IMR-90 (cell line): ENCODE measurements around the gene MB21D2. TPM values are rescaled to one million over a fixed set of nuclear protein-coding genes. Genes with fewer than 3 reads are reported as not detected.

Experiments used
- ATAC-seq: fragments of 200-7000 bp; cut with Tn5 transposase; 2 replicates; pipeline ENCODE4 v1.9.1; 2020; ENCODE audit warnings: low read depth, mild to moderate bottlenecking, moderate library complexity
- BruUV-seq: library from RNA; stranded (reverse); fragments of 400-500 nt; replicated peaks from 2 replicates; lab custom pipeline; 2021; lab: Mats Ljungman, UMichigan
- CTCF ChIA-PET: fragments of 300-600 bp; formaldehyde crosslinking; extraction: SDS; loops from one replicate; lab custom pipeline; 2021; ENCODE audit warnings: antibody characterized with exemption; lab: Yijun Ruan, JAX
- POLR2A ChIA-PET: fragments of 300-600 bp; sonication (Branson Sonifier 250); formaldehyde crosslinking; loops from one replicate; lab custom pipeline; 2022; ENCODE audit warnings: antibody characterized with exemption; ENCODE audit not compliant: unreplicated experiment; lab: Charles Lee
- DNase-seq: peaks from one replicate; pipeline ENCODE4 v3.0.0; 2013
- H2AFZ ChIP-seq: replicated peaks from 2 replicates; pipeline ENCODE3; 2013; ENCODE audit warnings: low read length, mild to moderate bottlenecking; ENCODE audit not compliant: poor library complexity
- H2AK5ac ChIP-seq: 2 replicates; pipeline ENCODE4 v1.6.1; 2013; ENCODE audit warnings: low read depth, low read length, inconsistent platforms
- H2AK9ac ChIP-seq: replicated peaks from 2 replicates; pipeline ENCODE3; 2013; ENCODE audit warnings: mild to moderate bottlenecking, low read depth, low read length, moderate library complexity; ENCODE audit not compliant: poor library complexity
- H2BK120ac ChIP-seq: 2 replicates; pipeline ENCODE4 v1.6.1; 2013; ENCODE audit warnings: low read depth, low read length, inconsistent platforms
- H2BK15ac ChIP-seq: 3 replicates; pipeline ENCODE4 v1.6.1; 2013; ENCODE audit warnings: low read depth, low read length, inconsistent platforms
- H2BK20ac ChIP-seq: 2 replicates; pipeline ENCODE4 v1.6.1; 2013; ENCODE audit warnings: low read depth, mild to moderate bottlenecking, inconsistent platforms, low read length, moderate library complexity
- H2BK5ac ChIP-seq: 2 replicates; pipeline ENCODE4 v1.6.1; 2013; ENCODE audit warnings: mild to moderate bottlenecking, low read depth, low read length, inconsistent platforms; ENCODE audit not compliant: poor library complexity, severe bottlenecking
- H3K14ac ChIP-seq: replicated peaks from 2 replicates; pipeline ENCODE4 v1.6.1; 2013; ENCODE audit warnings: low read depth, low read length, inconsistent platforms
- H3K18ac ChIP-seq: 2 replicates; pipeline ENCODE4 v1.6.1; 2013; ENCODE audit warnings: low read depth, low read length, control low read depth
- H3K23ac ChIP-seq: 2 replicates; pipeline ENCODE4 v1.6.1; 2013; ENCODE audit warnings: low read depth, low read length, inconsistent platforms
- H3K27ac ChIP-seq: 2 replicates; pipeline ENCODE4 v1.5.1; 2013; ENCODE audit warnings: mild to moderate bottlenecking, control low read depth, low read length; ENCODE audit not compliant: insufficient read depth
- H3K27me3 ChIP-seq: 2 replicates; pipeline ENCODE4 v1.6.1; 2013; ENCODE audit warnings: low read length; ENCODE audit not compliant: control insufficient read depth, insufficient read depth
- H3K36me3 ChIP-seq: 2 replicates; pipeline ENCODE4 v1.6.1; 2013; ENCODE audit warnings: low read length, mixed read lengths; ENCODE audit not compliant: control insufficient read depth, insufficient read depth
- H3K4ac ChIP-seq: 2 replicates; pipeline ENCODE4 v1.6.1; 2013; ENCODE audit warnings: low read depth, low read length, inconsistent platforms
- H3K4me1 ChIP-seq: 2 replicates; pipeline ENCODE4 v1.6.1; 2013; ENCODE audit warnings: low read length, mixed read lengths; ENCODE audit not compliant: control insufficient read depth, insufficient read depth
- H3K4me2 ChIP-seq: 2 replicates; pipeline ENCODE4 v1.6.1; 2013; ENCODE audit warnings: low read depth, mild to moderate bottlenecking, control low read depth, low read length, moderate library complexity
- H3K4me3 ChIP-seq: 2 replicates; pipeline ENCODE4 v1.5.1; 2013; ENCODE audit warnings: low read depth, mild to moderate bottlenecking, control low read depth, low read length, moderate library complexity; ENCODE audit not compliant: insufficient read depth
- H3K56ac ChIP-seq: 2 replicates; pipeline ENCODE4 v1.6.1; 2013; ENCODE audit warnings: low read length, inconsistent platforms; ENCODE audit not compliant: insufficient read depth; ENCODE audit errors: extremely low read depth
- H3K79me1 ChIP-seq, 2 experiments: 2 replicates each; pipeline ENCODE4 v1.6.1; 2013; ENCODE audit warnings: low read length in 2 of 2, inconsistent platforms in 1 of 2, low read depth in 1 of 2
- H3K9ac ChIP-seq: 2 replicates; pipeline ENCODE4 v1.6.1; 2013; ENCODE audit warnings: low read depth, low read length, control low read depth
- H3K9me1 ChIP-seq: 2 replicates; pipeline ENCODE4 v1.6.1; 2013; ENCODE audit warnings: low read length, inconsistent platforms; ENCODE audit not compliant: insufficient read depth
- H3K9me3 ChIP-seq: 2 replicates; pipeline ENCODE4 v1.6.1; 2013; ENCODE audit warnings: low read length; ENCODE audit not compliant: control insufficient read depth, insufficient read depth
- H4K20me1 ChIP-seq: 2 replicates; pipeline ENCODE4 v1.6.1; 2013; ENCODE audit warnings: low read length, inconsistent platforms; ENCODE audit not compliant: insufficient read depth
- H4K5ac ChIP-seq: 2 replicates; pipeline ENCODE4 v1.6.1; 2013; ENCODE audit warnings: mild to moderate bottlenecking, low read depth, low read length, control low read depth
- H4K8ac ChIP-seq, 2 experiments: 2 replicates each; pipeline ENCODE4 v1.6.1; 2013; ENCODE audit warnings: low read depth in 2 of 2, low read length in 2 of 2, control low read depth in 1 of 2, inconsistent platforms in 1 of 2
- H4K91ac ChIP-seq: 2 replicates; pipeline ENCODE4 v1.6.1; 2013; ENCODE audit warnings: low read depth, low read length, inconsistent platforms; ENCODE audit not compliant: insufficient read depth
- BHLHE40 ChIP-seq: fragments of 150-350 bp; IDR thresholded peaks from 2 replicates; pipeline ENCODE4 v1.6.1; 2016; ENCODE audit warnings: mild to moderate bottlenecking, low read depth, low read length
- CEBPB ChIP-seq: IDR thresholded peaks from 2 replicates; pipeline ENCODE4 v1.6.1; 2012; ENCODE audit warnings: low read depth, low read length, improper control_type of control experiment
- CHD1 ChIP-seq: IDR thresholded peaks from 2 replicates; pipeline ENCODE4 v1.6.1; 2012; ENCODE audit warnings: low read depth, low read length, improper control_type of control experiment
- CTCF ChIP-seq: conservative IDR thresholded peaks from 2 replicates; pipeline ENCODE4 v1.5.1; 2012; ENCODE audit warnings: mild to moderate bottlenecking, low read depth, low read length, improper control_type of control experiment
- ELK1 ChIP-seq: fragments of 150-350 bp; IDR thresholded peaks from 2 replicates; pipeline ENCODE4 v1.6.1; 2016; ENCODE audit warnings: low read depth, mild to moderate bottlenecking, low read length, moderate library complexity, borderline replicate concordance
- FOS ChIP-seq: fragments of 150-350 bp; IDR thresholded peaks from 2 replicates; pipeline ENCODE4 v1.6.1; 2016; ENCODE audit warnings: low read depth, low read length
- MAFK ChIP-seq: IDR thresholded peaks from 2 replicates; pipeline ENCODE4 v1.6.1; 2012; ENCODE audit warnings: low read depth, low read length, improper control_type of control experiment
- MAZ ChIP-seq: IDR thresholded peaks from 2 replicates; pipeline ENCODE4 v1.6.1; 2012; ENCODE audit warnings: low read depth, mild to moderate bottlenecking, low read length, improper control_type of control experiment, moderate library complexity, borderline replicate concordance
- MXI1 ChIP-seq: IDR thresholded peaks from 2 replicates; pipeline ENCODE4 v1.6.1; 2012; ENCODE audit warnings: low read depth, mild to moderate bottlenecking, low read length, moderate library complexity, borderline replicate concordance
- NFE2L2 ChIP-seq: fragments of 150-350 bp; IDR thresholded peaks from 2 replicates; pipeline ENCODE4 v1.6.1; 2016; ENCODE audit warnings: low read depth, mild to moderate bottlenecking, low read length
- POLR2A ChIP-seq: IDR thresholded peaks from 2 replicates; pipeline ENCODE4 v1.6.1; 2012; ENCODE audit warnings: mild to moderate bottlenecking, low read depth, low read length
- RAD21 ChIP-seq: IDR thresholded peaks from 2 replicates; pipeline ENCODE4 v1.6.1; 2012; ENCODE audit warnings: low read length, improper control_type of control experiment
- RCOR1 ChIP-seq: IDR thresholded peaks from 2 replicates; pipeline ENCODE4 v1.6.1; 2012; ENCODE audit warnings: mild to moderate bottlenecking, low read length, improper control_type of control experiment; ENCODE audit not compliant: insufficient replicate concordance
- RFX5 ChIP-seq: IDR thresholded peaks from 2 replicates; pipeline ENCODE4 v1.8.0; 2012; ENCODE audit warnings: low read depth, mild to moderate bottlenecking, low read length, moderate library complexity
- SMC3 ChIP-seq: fragments of 150-350 bp; IDR thresholded peaks from 2 replicates; pipeline ENCODE4 v1.6.1; 2016; ENCODE audit warnings: low read depth, mild to moderate bottlenecking, antibody characterized with exemption, low read length, moderate library complexity
- USF2 ChIP-seq: fragments of 150-350 bp; IDR thresholded peaks from 2 replicates; pipeline ENCODE4 v1.6.1; 2017; ENCODE audit warnings: mild to moderate bottlenecking, antibody characterized with exemption, low read length, low read depth
- WGBS, 2 experiments: methylation state at CpG; one replicate each; pipeline versions ENCODE4 v1.1.5 to v1.1.7; 2013; ENCODE audit warnings: missing lambda C conversion rate in 2 of 2; ENCODE audit not compliant: insufficient read length in 1 of 2; ENCODE audit errors: extremely low coverage in 2 of 2; 5-methylcytosine and 5-hydroxymethylcytosine counted together
- dilution Hi-C: fragments of 300-500 bp; cut with HindIII; formaldehyde crosslinking; loops from one replicate; pipeline ENCODE4 v1.14.3; 2018; ENCODE audit warnings: low sequenced_read_pairs; ENCODE audit not compliant: unreplicated experiment
- in situ Hi-C: fragments of 300-500 bp; cut with MboI; formaldehyde crosslinking; loops from 3 replicates; pipeline ENCODE4 v1.14.3; 2019; ENCODE audit warnings: low sequenced_read_pairs, inconsistent platforms, mixed read lengths
- intact Hi-C: fragments of 100-400 bp; cut with micrococcal nuclease; formaldehyde crosslinking; loops from 2 replicates; pipeline ENCODE4 v1.10.0; 2022
- polyA plus RNA-seq, 3 experiments: library from polyadenylated mRNA; depleted of rRNA; stranded (reverse); fragments of >200 nt; gene quantifications; 2 replicates each; pipeline ENCODE4 v1.2.3, GENCODE V29; 2012; ENCODE audit warnings: low replicate concordance in 1 of 3
- total RNA-seq: library from RNA; depleted of rRNA; stranded (reverse); fragments of >200 nt; gene quantifications from 2 replicates; pipeline ENCODE4 v1.2.3, GENCODE V29; 2012

The MB21D2 gene
- total and polyA plus RNA-seq, 2 of the 4 experiments (the other 2 are of a cell fraction): 13.6 to 44.8 TPM

GRCh38 chr3:192827863-192828594, 89.6 kb downstream of the MB21D2 start:
- Histone ChIP-seq H3K9me3 (no peaks in the 10 kb centered on the region), H3K4me3 (no peak overlapping the region), H3K56ac (no peak overlapping the region), H3K4ac (no peak overlapping the region), H4K91ac (no peak overlapping the region), H3K27me3 (no peaks in the 10 kb centered on the region), H3K23ac (no peak overlapping the region), H3K18ac (no peak overlapping the region), H4K8ac (no peak overlapping the region), H3K4me1 (peaks cover 28% of the 10 kb centered on the region), H3K4me2 (no peak overlapping the region), H3K14ac (no peak overlapping the region), H3K9me1 (peaks cover 21% of the 10 kb centered on the region), H3K9ac (no peak overlapping the region), H2AK5ac (no peak overlapping the region), H3K79me1 (peaks cover 33 to 63% of the 10 kb centered on the region in 2 experiments), H2BK15ac (no peak overlapping the region), H2BK120ac (no peak overlapping the region), H4K20me1 (peaks cover 14% of the 10 kb centered on the region; the same call in 1 of the 2 replicates), H3K27ac (no peak overlapping the region), H3K36me3 (no peaks in the 10 kb centered on the region), H4K5ac (no peak overlapping the region), H2BK20ac (no peak overlapping the region), H2BK5ac (no peak overlapping the region), H2AK9ac (no peak overlapping the region), H2AFZ (no peak overlapping the region)
- CTCF ChIA-PET: no interaction called here
- in situ Hi-C loops (no loop called here), dilution Hi-C loops (no loop called here), intact Hi-C loops (no loop called here)
- DNase-seq (no peak), ATAC-seq (no peak)
- POLR2A ChIA-PET: no interaction called here
- no peak for TF ChIP-seq BHLHE40
- no peak for TF ChIP-seq RFX5
- TF ChIP-seq FOS: no peak
- TF ChIP-seq CEBPB: no peak
- no peak for TF ChIP-seq RCOR1
- TF ChIP-seq MAFK: no peak
- TF ChIP-seq NFE2L2: no peak
- no peak for TF ChIP-seq MXI1
- TF ChIP-seq ELK1: no peak
- no peak for TF ChIP-seq CTCF
- no peak for TF ChIP-seq RAD21
- TF ChIP-seq SMC3: no peak
- TF ChIP-seq CHD1: no peak
- no peak for TF ChIP-seq MAZ
- no peak for TF ChIP-seq USF2
- no peak for TF ChIP-seq POLR2A
- BruUV-seq: no TSS peak
- WGBS, 2 experiments: 100% methylated on average over 1 of the region's 7 CpGs; no CpG with 5 or more reads in 1 of the 2 experiments
